ENCODE data around the gene BMPR1A.
"Not testable (repeated sequence)": the region's sequence is repeated elsewhere in the genome, so short reads cannot be mapped to it uniquely, and the experiment has no call there.

Gene BMPR1A

GRCh38 chr10:86730227-86730626, 26.2 kb upstream of the BMPR1A start:
- DNase-seq (ENCODE audit: low read depth): no peak

- no peak for DNase-seq (ENCODE audit: low read depth)
Observed at GRCh38 chr10:86732771-86733170, 23.6 kb upstream of the BMPR1A start.

- no peak for DNase-seq (ENCODE audit: low read depth)
Observed at GRCh38 chr10:86733260-86733671, 23.2 kb upstream of the BMPR1A start.

- no peak for DNase-seq (ENCODE audit: low read depth)
Observed at GRCh38 chr10:86734207-86734988, 22.0 kb upstream of the BMPR1A start.

- DNase-seq (ENCODE audit: low read depth): not testable (repeated sequence)
Observed at GRCh38 chr10:86735278-86735677, 21.1 kb upstream of the BMPR1A start.

- DNase-seq (ENCODE audit: low read depth): no peak
Observed at GRCh38 chr10:86742230-86742629, 14.2 kb upstream of the BMPR1A start.

GRCh38 chr10:86744067-86744725, 12.2 kb upstream of the BMPR1A start:
- no peak for DNase-seq (ENCODE audit: low read depth)

- DNase-seq (ENCODE audit: low read depth): no peak
Observed at GRCh38 chr10:86747796-86748581, 8.4 kb upstream of the BMPR1A start.

GRCh38 chr10:86749854-86750253, 6.6 kb upstream of the BMPR1A start:
- no peak for DNase-seq (ENCODE audit: low read depth)

GRCh38 chr10:86751477-86751876, 4.9 kb upstream of the BMPR1A start:
- no peak for DNase-seq (ENCODE audit: low read depth)

- no peak for DNase-seq (ENCODE audit: low read depth)
Observed at GRCh38 chr10:86752311-86752710, 4.1 kb upstream of the BMPR1A start.

GRCh38 chr10:86753051-86753450, 3.4 kb upstream of the BMPR1A start:
- no peak for DNase-seq (ENCODE audit: low read depth)

- no peak for DNase-seq (ENCODE audit: low read depth)
Observed at GRCh38 chr10:86753638-86754434, 2.6 kb upstream of the BMPR1A start.

GRCh38 chr10:86755454-86755739, 1.0 kb upstream of the BMPR1A start:
- DNase-seq (ENCODE audit: low read depth): peak; percentile 36

GRCh38 chr10:86755740-86756510, 494 bp upstream of the BMPR1A start:
- DNase-seq (ENCODE audit: low read depth): peak; percentile 38

GRCh38 chr10:86757113-86757972, 924 bp downstream of the BMPR1A start:
- peak; percentile 27 for DNase-seq (ENCODE audit: low read depth)

- no peak for DNase-seq (ENCODE audit: low read depth)
Observed at GRCh38 chr10:86758189-86759072, 2.0 kb downstream of the BMPR1A start.

- DNase-seq (ENCODE audit: low read depth): no peak
Observed at GRCh38 chr10:86759073-86759672, 2.8 kb downstream of the BMPR1A start.

- DNase-seq (ENCODE audit: low read depth): no peak
Observed at GRCh38 chr10:86763404-86763803, 7.0 kb downstream of the BMPR1A start.
